Brain microvascular endothelial cell (primary cell): ENCODE measurements around the gene AGBL4.
A peak's percentile ranks its signal among the peaks of the same experiment; 100 is the strongest.

Experiments
- DNase-seq: peaks from one replicate; pipeline ENCODE4 v3.0.0-alpha.2; 2020
- H3K27ac ChIP-seq: fragments of 250-450 bp; sonication (Bioruptor Pico); 2 replicates; pipeline ENCODE4 v1.5.1; 2020; ENCODE audit warnings: mild to moderate bottlenecking, moderate library complexity
- H3K27me3 ChIP-seq: fragments of 250-450 bp; sonication (Bioruptor Pico); replicated peaks from 2 replicates; pipeline ENCODE4 v1.5.1; 2020; ENCODE audit warnings: mild to moderate bottlenecking
- H3K36me3 ChIP-seq: fragments of 250-450 bp; sonication (Bioruptor Pico); replicated peaks from 2 replicates; pipeline ENCODE4 v1.5.1; 2020; ENCODE audit warnings: mild to moderate bottlenecking
- H3K4me3 ChIP-seq: 2 replicates; pipeline ENCODE4 v1.5.1; 2011; ENCODE audit warnings: low read depth, mild to moderate bottlenecking, control low read depth, low read length, moderate library complexity
- CTCF ChIP-seq: IDR thresholded peaks from 2 replicates; pipeline ENCODE4 v1.5.1; 2011; ENCODE audit warnings: low read depth, mild to moderate bottlenecking, moderate library complexity, low read length, control low read depth, inconsistent platforms; ENCODE audit errors: missing control alignments
- in situ Hi-C: cut with HindIII; loops from 2 replicates; pipeline ENCODE4 v1.10.0; 2017; ENCODE audit warnings: low sequenced_read_pairs, low pct_ligation_motif_present

AGBL4 gene

GRCh38 chr1:48692235-48692634 lies 1331.5 kb downstream of the AGBL4 start:
- in situ Hi-C loops, result no loop called here

GRCh38 chr1:48691429-48692001 lies 1332.2 kb downstream of the AGBL4 start:
- Histone ChIP-seq H3K4me3 (no peak overlapping the region), H3K27ac (no peak overlapping the region), H3K27me3 (no peaks in the 10 kb centered on the region), H3K36me3 (no peaks in the 10 kb centered on the region)
- in situ Hi-C loops, result no loop called here
- no peak for TF ChIP-seq CTCF
- no peak for DNase-seq

More at GRCh38 chr1:48692235-48692634, 1331.5 kb downstream of the AGBL4 start:
- DNase-seq, result no peak
- no peak for TF ChIP-seq CTCF
- Histone ChIP-seq H3K36me3 (no peaks in the 10 kb centered on the region), H3K27me3 (no peaks in the 10 kb centered on the region), H3K27ac (no peak overlapping the region), H3K4me3 (no peak overlapping the region)

GRCh38 chr1:48688102-48688760 lies 1335.5 kb downstream of the AGBL4 start:
- TF ChIP-seq CTCF, result peak; percentile 61
- no peak overlapping the region for H3K4me3 ChIP-seq
- H3K27me3 ChIP-seq, result no peaks in the 10 kb centered on the region
- H3K36me3 ChIP-seq, result no peaks in the 10 kb centered on the region
- in situ Hi-C loops, result no loop called here
- H3K27ac ChIP-seq, result no peak overlapping the region
- DNase-seq, result no peak

GRCh38 chr1:48687282-48688045 lies 1336.3 kb downstream of the AGBL4 start:
- H3K27ac ChIP-seq, result no peak overlapping the region
- DNase-seq, result no peak
- no peak overlapping the region for H3K4me3 ChIP-seq
- in situ Hi-C loops, result no loop called here
- no peaks in the 10 kb centered on the region for H3K36me3 ChIP-seq
- no peaks in the 10 kb centered on the region for H3K27me3 ChIP-seq
- no peak for TF ChIP-seq CTCF

GRCh38 chr1:48686159-48686558 lies 1337.6 kb downstream of the AGBL4 start:
- Histone ChIP-seq H3K27ac (no peak overlapping the region), H3K27me3 (no peaks in the 10 kb centered on the region), H3K4me3 (no peak overlapping the region), H3K36me3 (no peaks in the 10 kb centered on the region)
- no peak for DNase-seq
- TF ChIP-seq CTCF, result no peak
- in situ Hi-C loops, result no loop called here
